GM08714 (cell line): ENCODE results near the gene FAM240A.
A peak's percentile ranks its signal among the peaks of the same experiment; 100 is the strongest.
"Not testable (repeated sequence)": the region's sequence is repeated elsewhere in the genome, so short reads cannot be mapped to it uniquely, and the experiment has no call there.

Experiments used
- H3K4me3 ChIP-seq: fragments of 200-500 bp; sonication (Bioruptor generic); 2 replicates; pipeline ENCODE4 v1.5.1; 2014; ENCODE audit warnings: mild to moderate bottlenecking, low read length, inconsistent platforms
- ZNF274 ChIP-seq: IDR thresholded peaks from 2 replicates; pipeline ENCODE4 v1.6.1; 2012; ENCODE audit warnings: mild to moderate bottlenecking, low read depth, low read length

The FAM240A gene

GRCh38 chr3:46612324-46612723, at the start of gene FAM240A:
Gene FAM240A, plus strand, starts transcription at chr3:46612525. Its CDS starts 159 bp downstream, at chr3:46612684.
- no peak for TF ChIP-seq ZNF274
- no peak within 1 kb of the TSS for H3K4me3 ChIP-seq

DNA sequence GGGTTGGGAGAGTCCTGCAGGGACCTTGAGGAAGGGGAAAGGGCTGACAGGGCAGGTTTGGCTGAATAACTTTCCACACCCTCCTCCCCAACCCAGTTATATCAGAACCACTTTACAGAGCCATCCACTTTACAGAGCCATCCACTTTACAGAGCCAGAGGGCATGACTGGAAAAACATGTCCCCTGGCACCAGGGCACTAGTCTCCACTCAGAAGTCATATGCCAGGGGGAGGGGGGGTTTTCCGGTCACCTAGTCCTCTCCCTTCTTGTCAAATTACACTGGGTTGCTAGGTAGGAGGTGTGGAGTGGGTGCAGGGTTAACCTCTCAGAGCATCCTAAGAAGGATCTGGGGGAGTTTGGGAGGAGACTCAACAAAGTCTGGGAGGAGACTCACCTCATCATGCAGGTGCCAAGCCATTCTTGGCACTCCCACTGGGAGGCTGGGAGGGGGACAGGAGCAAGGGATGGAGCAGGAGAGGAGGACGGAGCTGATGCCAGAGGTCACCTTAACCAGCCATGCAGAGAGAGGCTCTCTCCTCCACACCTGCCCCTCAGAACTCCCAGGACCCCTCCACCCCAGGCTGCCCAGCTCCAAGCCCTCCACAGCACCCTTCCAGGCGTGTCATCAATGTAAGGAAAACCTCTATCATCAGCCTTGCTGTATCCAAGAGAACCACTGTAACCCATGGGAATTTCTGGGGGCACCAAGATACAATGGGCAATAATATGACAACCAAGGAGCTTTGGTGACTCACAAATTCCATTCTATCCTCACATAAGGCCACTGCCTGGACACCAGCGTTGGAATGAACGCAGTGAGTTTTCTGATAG, 47.9 kb upstream of the FAM240A start:
- H3K4me3 ChIP-seq, result no peak overlapping the region
- TF ChIP-seq ZNF274, result no peak

- TF ChIP-seq ZNF274, result no peak
- H3K4me3 ChIP-seq, result no peak overlapping the region
These were observed 47.2 kb upstream of the FAM240A start for GRCh38 chr3:46565077-46565476.

GRCh38 chr3:46565607-46566039, 46.7 kb upstream of the FAM240A start:
- H3K4me3 ChIP-seq, result peak overlapping the region; percentile 24; the same call in 1 of the 2 replicates
- TF ChIP-seq ZNF274, result no peak

- TF ChIP-seq ZNF274, result no peak
- peak within 1 kb of the TSS; percentile 24; the same call in 1 of the 2 replicates for H3K4me3 ChIP-seq
These were observed 46.2 kb upstream of the FAM240A start, which contains the start of gene LRRC2 for GRCh38 chr3:46566040-46566641. Gene LRRC2, minus strand, starts transcription at chr3:46566302. Its CDS starts 14,711 bp downstream, at chr3:46551591.

- no peak overlapping the region for H3K4me3 ChIP-seq
- TF ChIP-seq ZNF274, result no peak
These were observed 40.6 kb upstream of the FAM240A start for GRCh38 chr3:46571684-46572083.

GRCh38 chr3:46573701-46574100, 38.6 kb upstream of the FAM240A start:
- no peak overlapping the region for H3K4me3 ChIP-seq
- no peak for TF ChIP-seq ZNF274

DNA sequence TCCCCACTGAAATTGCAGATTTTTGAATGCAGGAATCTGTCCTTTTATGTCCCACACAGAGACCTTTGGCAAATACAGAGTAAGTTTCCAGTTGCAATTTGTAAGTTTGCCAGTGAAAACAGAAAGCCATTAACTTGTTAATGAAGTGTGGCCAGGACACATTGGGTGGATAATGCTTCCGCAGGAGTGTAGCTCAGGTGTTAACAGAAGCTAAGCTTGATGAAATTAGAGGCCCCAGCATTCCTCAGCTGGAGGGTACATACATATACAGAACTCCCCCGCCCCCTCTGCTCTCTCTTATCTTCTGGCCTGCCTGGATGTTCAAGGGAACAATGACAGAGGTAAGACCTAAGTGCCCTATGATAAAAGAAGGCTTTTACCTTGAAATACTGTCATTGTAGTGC, 38.1 kb upstream of the FAM240A start:
- no peak for TF ChIP-seq ZNF274
- H3K4me3 ChIP-seq, result no peak overlapping the region

DNA sequence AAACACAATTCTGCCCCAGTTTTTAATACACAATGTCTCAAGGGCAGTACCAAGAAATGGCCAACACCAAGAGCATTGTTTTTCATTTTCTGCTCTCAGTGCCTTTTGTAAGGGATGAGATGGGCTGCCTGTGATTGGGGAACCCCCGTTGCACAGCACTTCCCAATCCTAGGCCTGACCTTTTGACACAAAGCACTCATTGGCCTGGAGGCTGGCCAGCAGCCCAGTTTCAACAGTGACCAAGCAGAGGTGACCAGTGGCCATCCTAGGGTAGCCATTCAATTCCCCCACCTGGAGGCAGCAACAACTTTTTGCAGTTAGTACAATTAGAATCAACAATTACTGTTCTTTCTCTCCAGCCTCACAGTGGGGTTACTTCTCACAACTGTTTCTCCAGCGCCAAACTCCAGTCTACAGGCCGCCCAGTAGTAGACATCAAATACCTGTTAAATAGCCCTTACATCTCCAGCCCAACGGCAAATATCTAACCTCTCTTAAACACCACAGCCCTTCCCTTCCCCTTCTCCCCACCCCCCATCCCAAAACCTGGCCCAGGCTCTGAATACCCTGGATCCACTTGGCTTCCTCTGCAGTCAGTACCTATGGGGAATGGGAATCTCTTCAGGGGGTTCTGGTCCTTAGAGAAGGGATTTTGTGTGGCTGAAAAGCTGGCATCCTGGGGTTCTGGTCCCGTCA, 37.3 kb upstream of the FAM240A start:
- H3K4me3 ChIP-seq, result no peak overlapping the region
- no peak for TF ChIP-seq ZNF274

- no peak for TF ChIP-seq ZNF274
- H3K4me3 ChIP-seq, result no peak overlapping the region
These were observed 36.6 kb upstream of the FAM240A start for GRCh38 chr3:46575577-46576222.

DNA sequence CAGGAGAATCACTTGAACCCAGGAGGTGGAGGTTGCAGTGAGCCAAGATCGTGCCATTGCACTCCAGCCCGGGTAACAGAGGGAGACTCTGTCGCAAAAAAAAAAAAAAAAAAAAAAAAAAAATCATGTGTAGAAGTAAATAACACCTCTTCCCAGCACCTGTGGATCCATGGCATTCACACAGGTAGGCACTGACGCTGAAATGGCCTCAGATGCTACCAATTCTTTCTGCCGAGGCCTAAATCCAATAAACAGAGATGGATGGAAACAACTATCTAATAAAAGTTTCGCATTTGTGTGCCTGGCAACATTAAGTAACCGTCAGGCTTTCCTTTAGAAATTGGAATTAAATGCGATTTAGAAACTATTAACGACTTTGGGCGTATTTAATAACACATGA, 35.9 kb upstream of the FAM240A start:
- H3K4me3 ChIP-seq, result no peak overlapping the region
- TF ChIP-seq ZNF274, result no peak

DNA sequence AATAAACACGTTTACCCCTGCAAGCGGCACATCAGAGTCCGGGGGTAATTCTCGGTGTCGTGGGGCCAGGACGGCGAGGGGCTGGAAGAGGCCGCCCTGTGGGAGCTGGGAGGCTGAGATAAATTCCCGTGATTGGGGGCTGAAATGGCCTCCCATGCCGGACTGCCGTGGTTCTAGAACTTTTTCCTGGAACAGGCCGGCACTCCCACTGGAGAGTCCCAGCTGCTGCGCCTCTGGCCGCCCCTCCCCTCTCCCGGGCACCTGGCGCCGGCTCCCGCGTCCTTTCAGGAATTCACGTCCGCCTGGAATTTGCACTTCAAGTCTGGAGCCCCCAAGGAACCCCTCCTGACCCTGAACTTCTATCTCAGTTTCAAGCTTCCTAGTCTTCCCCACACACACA, 35.4 kb upstream of the FAM240A start:
- no peak for TF ChIP-seq ZNF274
- no peak overlapping the region for H3K4me3 ChIP-seq

DNA sequence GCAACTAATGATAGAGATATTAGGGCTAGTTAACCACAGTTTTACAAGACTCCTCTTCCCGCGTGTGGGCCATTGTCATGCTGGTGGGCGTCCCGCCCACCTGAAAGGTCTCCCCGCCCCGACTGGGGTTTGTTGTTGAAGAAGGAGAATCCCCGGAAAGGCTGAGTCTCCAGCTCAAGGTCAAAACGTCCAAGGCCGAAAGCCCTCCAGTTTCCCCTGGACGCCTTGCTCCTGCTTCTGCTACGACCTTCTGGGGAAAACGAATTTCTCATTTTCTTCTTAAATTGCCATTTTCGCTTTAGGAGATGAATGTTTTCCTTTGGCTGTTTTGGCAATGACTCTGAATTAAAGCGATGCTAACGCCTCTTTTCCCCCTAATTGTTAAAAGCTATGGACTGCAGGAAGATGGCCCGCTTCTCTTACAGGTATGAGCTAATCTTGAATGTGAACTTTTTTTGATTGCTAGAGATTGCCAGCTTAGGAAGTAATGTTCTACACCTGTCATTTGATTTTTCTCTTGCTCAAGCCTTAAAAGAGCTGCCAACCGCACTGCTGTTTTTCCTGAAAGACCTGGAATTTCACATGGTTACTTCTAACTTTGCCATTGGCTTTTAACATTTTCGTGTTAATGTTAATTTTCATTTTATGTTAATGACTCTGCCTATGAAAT, 34.6 kb upstream of the FAM240A start:
- H3K4me3 ChIP-seq, result not testable (repeated sequence)
